ENCODE results near the gene SLC35G3.

DNA sequence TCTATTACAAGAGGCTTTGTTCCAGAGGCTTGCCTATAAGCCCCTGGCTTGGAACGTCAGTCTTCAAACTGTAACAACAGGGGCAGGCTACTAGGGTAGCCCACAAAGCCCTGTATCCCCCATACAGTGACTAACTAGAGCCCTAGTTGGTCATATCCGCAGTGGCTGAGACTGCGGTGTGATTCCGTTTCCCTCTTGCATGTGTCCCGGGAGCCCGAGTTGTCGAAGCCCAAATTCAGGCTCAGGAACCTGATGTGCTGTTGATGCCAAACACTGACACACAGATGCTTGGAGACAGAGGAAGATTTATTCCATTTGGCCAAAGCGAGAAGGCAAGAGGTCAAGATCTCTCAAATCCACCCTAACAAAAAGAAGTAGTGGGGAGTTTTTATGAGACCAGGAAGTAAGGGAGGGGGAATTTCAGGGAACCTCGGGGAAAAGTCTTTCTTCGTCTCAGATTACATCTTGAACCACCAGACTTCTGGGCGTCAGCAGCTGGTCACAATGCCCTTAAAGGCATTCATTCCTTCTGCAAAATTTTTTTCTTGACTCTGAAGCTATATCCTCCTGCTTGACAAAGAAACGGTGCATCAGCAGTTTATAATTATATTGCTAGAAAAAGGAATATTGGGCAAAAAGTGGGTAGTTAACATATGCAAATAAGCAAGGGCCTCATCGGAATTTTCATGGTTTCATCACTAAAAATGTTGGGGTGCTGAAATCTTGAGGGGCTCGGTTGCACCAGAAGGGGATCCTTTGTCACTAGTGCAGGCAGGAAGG is 49.6 kb upstream of the SLC35G3 start:
- TF ChIP-seq CTCF (IDR thresholded peaks at IDR 0.05): no peak
- no peak for TF ChIP-seq POLR2A (IDR thresholded peaks at IDR 0.05)

All from Peyer's patch (tissue), 4 donors.